AG04449 (cell line): ENCODE data around the gene KLHL18.

ENCODE experiments used
- CTCF ChIA-PET: fragments of 350-600 bp; formaldehyde crosslinking; extraction: SDS; loops from one replicate; lab custom pipeline; 2021; ENCODE audit warnings: antibody characterized with exemption; lab: Yijun Ruan, JAX
- POLR2A ChIA-PET: fragments of 400-600, 350-600 bp; formaldehyde crosslinking; extraction: SDS; loops from one replicate; lab custom pipeline; 2020; ENCODE audit warnings: antibody characterized with exemption, inconsistent platforms; lab: Yijun Ruan, JAX
- DNase-seq: peaks from one replicate; pipeline ENCODE4 v3.0.0-alpha.2; 2010; ENCODE audit warnings: low read depth, low spot score
- H3K4me3 ChIP-seq: 2 replicates; pipeline ENCODE4 v1.5.1; 2011; ENCODE audit warnings: low read depth, mild to moderate bottlenecking, control low read depth, low read length
- CTCF ChIP-seq: IDR thresholded peaks from one replicate; pipeline ENCODE4 v1.5.1; 2011; ENCODE audit warnings: mild to moderate bottlenecking, moderate library complexity, low read length, control low read depth, inconsistent platforms; ENCODE audit not compliant: insufficient read depth; ENCODE audit errors: missing control alignments

KLHL18 gene

GRCh38 chr3:47282424-47283192 lies at the start of gene KLHL18, which contains the start of gene KIF9:
Gene KLHL18 (plus strand): TSS chr3:47282944. CDS start chr3:47282966, 22 bp downstream.
Gene KIF9 (minus strand): TSS chr3:47282799. CDS start chr3:47277374, 5,425 bp downstream.
- DNase-seq, result peak; percentile 49
- no peak for TF ChIP-seq CTCF
- H3K4me3 ChIP-seq, result peak within 1 kb of the TSS; percentile 99
- POLR2A ChIA-PET, result interaction anchor here (0.7 to 1.0 kb wide), 2 partner anchors 98 to 105 kb away, joined by 3 to 4 read pairs; partner anchors contain the start of gene PTPN23
- CTCF ChIA-PET, result interaction anchor here (1.0 to 2.2 kb wide), 6 partner anchors 8 to 138 kb away, joined by 3 to 5 read pairs (median 4); no protein-coding TSS in a partner anchor

DNA sequence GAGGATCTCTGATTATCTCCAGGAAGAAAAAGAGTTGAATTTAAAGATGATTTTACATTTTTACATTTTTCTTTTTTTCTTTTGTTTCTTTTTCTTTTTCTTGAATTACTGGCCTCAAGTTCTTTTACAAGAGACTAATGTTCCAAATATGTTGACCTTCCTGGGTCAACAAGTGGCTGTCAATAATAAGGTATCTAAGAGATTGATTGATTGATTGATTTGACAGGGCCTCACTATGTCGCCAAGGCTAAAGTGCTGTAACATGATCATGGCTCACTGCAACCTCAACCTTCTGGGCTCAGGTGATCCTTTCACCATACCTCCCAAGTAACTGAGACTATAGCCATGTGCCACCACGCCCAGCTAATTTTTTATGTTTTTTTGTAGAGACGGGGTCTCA lies 44.7 kb upstream of the KLHL18 start:
- no peak for TF ChIP-seq CTCF
- no peak for DNase-seq
- no peak overlapping the region for H3K4me3 ChIP-seq
- ChIA-PET POLR2A (no interaction called here), CTCF (interaction anchor here (0.7 kb wide), 1 partner anchor 258 kb away, joined by 3 read pairs; no protein-coding TSS in a partner anchor)

- POLR2A ChIA-PET, result no interaction called here
- no peak overlapping the region for H3K4me3 ChIP-seq
- no peak for DNase-seq
- no peak for TF ChIP-seq CTCF
- CTCF ChIA-PET, result interaction anchor here (1.0 kb wide), 1 partner anchor 14 kb away, joined by 3 read pairs; no protein-coding TSS in a partner anchor
These were observed 42.8 kb upstream of the KLHL18 start for GRCh38 chr3:47239929-47240328.

- POLR2A ChIA-PET, result no interaction called here
- no peak overlapping the region for H3K4me3 ChIP-seq
- DNase-seq, result no peak
- TF ChIP-seq CTCF, result no peak
- CTCF ChIA-PET, result no interaction called here
These were observed 39.2 kb upstream of the KLHL18 start for GRCh38 chr3:47243419-47244147.

- no peak overlapping the region for H3K4me3 ChIP-seq
- CTCF ChIA-PET, result interaction anchor here (1.4 kb wide), 1 partner anchor 22 kb away, joined by 4 read pairs; no protein-coding TSS in a partner anchor
- POLR2A ChIA-PET, result no interaction called here
- no peak for TF ChIP-seq CTCF
- no peak for DNase-seq
These were observed 38.1 kb upstream of the KLHL18 start for GRCh38 chr3:47244531-47245100.
